H9 (cell line): Measurements from ENCODE around the gene RNASE2. TPM values are rescaled to one million over a fixed set of nuclear protein-coding genes. Genes with fewer than 3 reads are reported as not detected.

Source experiments
- DNase-seq: peaks from one replicate; pipeline ENCODE4 v3.0.0-alpha.2; 2017
- H2AFZ ChIP-seq: one replicate; pipeline ENCODE4 v1.6.1; 2013; ENCODE audit warnings: mild to moderate bottlenecking, low read length, control low read depth, moderate library complexity
- H2AK5ac ChIP-seq: 2 replicates; pipeline ENCODE4 v1.6.1; 2013; ENCODE audit warnings: low read length, control low read depth, mixed read lengths; ENCODE audit not compliant: insufficient read length
- H2BK120ac ChIP-seq: one replicate; pipeline ENCODE4 v1.6.1; 2013; ENCODE audit warnings: low read depth, mild to moderate bottlenecking, low read length, control low read depth, inconsistent platforms; ENCODE audit not compliant: poor library complexity, severe bottlenecking
- H2BK12ac ChIP-seq: 2 replicates; pipeline ENCODE4 v1.6.1; 2013; ENCODE audit warnings: low read length, control low read depth, mixed read lengths, low read depth; ENCODE audit not compliant: insufficient read length
- H2BK15ac ChIP-seq: 2 replicates; pipeline ENCODE4 v1.6.1; 2013; ENCODE audit warnings: low read depth, low read length, control low read depth
- H2BK20ac ChIP-seq: one replicate; pipeline ENCODE4 v1.6.1; 2013; ENCODE audit warnings: low read depth, mild to moderate bottlenecking, low read length, control low read depth, inconsistent platforms; ENCODE audit not compliant: poor library complexity, severe bottlenecking
- H2BK5ac ChIP-seq: 2 replicates; pipeline ENCODE4 v1.6.1; 2013; ENCODE audit warnings: low read length, control low read depth, mixed read lengths; ENCODE audit not compliant: insufficient read length
- H3K14ac ChIP-seq: 2 replicates; pipeline ENCODE4 v1.6.1; 2013; ENCODE audit warnings: low read length, control low read depth; ENCODE audit not compliant: insufficient read depth
- H3K18ac ChIP-seq: 2 replicates; pipeline ENCODE4 v1.6.1; 2013; ENCODE audit warnings: low read depth, mild to moderate bottlenecking, mixed read lengths, low read length, control low read depth; ENCODE audit not compliant: insufficient read length
- H3K23ac ChIP-seq: 2 replicates; pipeline ENCODE4 v1.6.1; 2013; ENCODE audit warnings: low read length, control low read depth, mixed read lengths, low read depth; ENCODE audit not compliant: insufficient read length
- H3K23me2 ChIP-seq: 2 replicates; pipeline ENCODE4 v1.6.1; 2013; ENCODE audit warnings: low read depth, mild to moderate bottlenecking, mixed read lengths, low read length, control low read depth; ENCODE audit not compliant: insufficient read length, poor library complexity, severe bottlenecking
- H3K27ac ChIP-seq: 2 replicates; pipeline ENCODE4 v1.5.1; 2013; ENCODE audit warnings: low read length, control low read depth, mixed read lengths, low read depth; ENCODE audit not compliant: insufficient read length
- H3K27me3 ChIP-seq: 2 replicates; pipeline ENCODE4 v1.6.1; 2013; ENCODE audit warnings: low read length, control low read depth, inconsistent platforms; ENCODE audit not compliant: insufficient read depth
- H3K4ac ChIP-seq: 2 replicates; pipeline ENCODE4 v1.6.1; 2013; ENCODE audit warnings: low read depth, mild to moderate bottlenecking, control low read depth, inconsistent platforms, low read length, moderate library complexity
- H3K4me1 ChIP-seq: 2 replicates; pipeline ENCODE4 v1.6.1; 2013; ENCODE audit warnings: low read length, control low read depth, inconsistent platforms; ENCODE audit not compliant: insufficient read depth
- H3K4me2 ChIP-seq: 2 replicates; pipeline ENCODE4 v1.6.1; 2013; ENCODE audit warnings: low read length, control low read depth, mixed read lengths; ENCODE audit not compliant: insufficient read length, insufficient read depth
- H3K56ac ChIP-seq: 2 replicates; pipeline ENCODE4 v1.6.1; 2013; ENCODE audit warnings: low read depth, mild to moderate bottlenecking, mixed read lengths, low read length, control low read depth; ENCODE audit not compliant: insufficient read length
- H3K79me1 ChIP-seq: 2 replicates; pipeline ENCODE4 v1.6.1; 2013; ENCODE audit warnings: low read depth, mild to moderate bottlenecking, moderate library complexity, low read length, control low read depth, inconsistent platforms; ENCODE audit not compliant: insufficient read depth, poor library complexity, severe bottlenecking
- H3K79me2 ChIP-seq: 2 replicates; pipeline ENCODE4 v1.6.1; 2013; ENCODE audit warnings: low read length, control low read depth, inconsistent platforms; ENCODE audit not compliant: insufficient read depth
- H3K9ac ChIP-seq: 2 replicates; pipeline ENCODE4 v1.6.1; 2013; ENCODE audit warnings: low read length, control low read depth, mixed read lengths; ENCODE audit not compliant: insufficient read length; ENCODE audit errors: extremely low read depth
- H3K9me3 ChIP-seq: one replicate; pipeline ENCODE4 v1.6.1; 2013; ENCODE audit warnings: low read depth, low read length, inconsistent platforms; ENCODE audit not compliant: control insufficient read depth
- H3T11ph ChIP-seq: one replicate; pipeline ENCODE4 v1.6.1; 2013; ENCODE audit warnings: mild to moderate bottlenecking, low read length, control low read depth, inconsistent platforms
- H4K20me1 ChIP-seq: one replicate; pipeline ENCODE4 v1.6.1; 2013; ENCODE audit not compliant: control insufficient read depth, insufficient read length, insufficient read depth
- H4K5ac ChIP-seq: 2 replicates; pipeline ENCODE4 v1.6.1; 2013; ENCODE audit warnings: low read depth, mild to moderate bottlenecking, mixed read lengths, low read length, control low read depth; ENCODE audit not compliant: insufficient read length
- H4K8ac ChIP-seq: replicated peaks from 2 replicates; pipeline ENCODE4 v1.6.1; 2013; ENCODE audit warnings: low read length, control low read depth, mixed read lengths, low read depth; ENCODE audit not compliant: insufficient read length
- H4K91ac ChIP-seq: 2 replicates; pipeline ENCODE4 v1.6.1; 2013; ENCODE audit warnings: low read depth, mild to moderate bottlenecking, moderate library complexity, mixed read lengths, low read length, control low read depth; ENCODE audit not compliant: insufficient read length
- H3K27ac Mint-ChIP-seq, 3 experiments: 2 replicates in 2 of 3; 3 replicates in 1 of 3; pipeline ENCODE4 v1.8.0; 2020 to 2021; ENCODE audit warnings: mixed read lengths in 3 of 3, mild to moderate bottlenecking in 1 of 3, moderate library complexity in 1 of 3
- H3K27me3 Mint-ChIP-seq: 2 replicates; pipeline ENCODE4 v1.8.0; 2021; ENCODE audit warnings: low read depth, mild to moderate bottlenecking, moderate library complexity, mixed read lengths
- H3K36me3 Mint-ChIP-seq, 3 experiments: 2 replicates in 2 of 3; 3 replicates in 1 of 3; pipeline ENCODE4 v1.8.0; 2020 to 2021; ENCODE audit warnings: low read depth in 3 of 3, mixed read lengths in 3 of 3; ENCODE audit not compliant: insufficient read depth in 1 of 3
- H3K4me1 Mint-ChIP-seq, 2 experiments: 2 replicates each; pipeline ENCODE4 v1.8.0; 2020; ENCODE audit warnings: mixed read lengths in 2 of 2
- H3K4me3 Mint-ChIP-seq, 2 experiments: 2 replicates in 1 of 2; 3 replicates in 1 of 2; pipeline ENCODE4 v1.8.0; 2020 to 2021; ENCODE audit warnings: mild to moderate bottlenecking in 2 of 2, mixed read lengths in 2 of 2, moderate library complexity in 1 of 2
- H3K9me3 Mint-ChIP-seq, 2 experiments: 2 replicates in 1 of 2; 3 replicates in 1 of 2; pipeline ENCODE4 v1.8.0; 2020; ENCODE audit warnings: mild to moderate bottlenecking in 2 of 2, mixed read lengths in 2 of 2, moderate library complexity in 1 of 2
- WGBS: extraction: QIAGEN DNeasy Blood & Tissue Kit; methylation state at CpG from one replicate; pipeline ENCODE4 v1.1.7; 2013; ENCODE audit warnings: missing lambda C conversion rate, low lambda C conversion rate, mixed read lengths; ENCODE audit not compliant: insufficient read length; ENCODE audit errors: extremely low coverage; 5-methylcytosine and 5-hydroxymethylcytosine counted together
- total RNA-seq: library from RNA; stranded (reverse); gene quantifications from 2 replicates; pipeline ENCODE4 v1.2.1, GENCODE V29; 2021
- TF ChIP-seq, protein P1 (sequence below): fragments of 200-600 bp; sonication (generic); conservative IDR thresholded peaks from 3 replicates; pipeline ENCODE4 v1.8.0; 2021; ENCODE audit warnings: antibody characterized with exemption, mild to moderate bottlenecking

The RNASE2 gene
- total RNA-seq, 1 experiment from 2014 or later, result not detected

DNA sequence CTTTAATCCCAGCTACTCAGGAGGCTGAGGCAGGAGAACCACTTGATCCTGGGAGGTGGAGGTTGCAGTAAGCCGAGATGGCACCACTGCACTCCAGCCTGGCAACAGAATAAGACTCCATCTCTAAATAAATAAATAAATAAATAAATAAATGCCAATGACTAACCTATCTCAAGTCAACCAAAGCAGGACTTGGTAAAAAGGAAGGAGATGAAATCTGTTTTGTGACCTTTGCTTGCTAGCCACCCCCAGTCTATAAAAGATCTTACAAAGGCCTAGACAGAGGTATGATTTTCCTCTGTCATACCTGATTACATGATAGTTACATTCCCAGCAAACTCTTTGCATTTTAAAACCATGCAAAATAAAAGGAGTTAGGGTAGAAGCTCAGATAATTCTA is 21.0 kb downstream of the RNASE2 start:
- H3K9me3 Mint-ChIP-seq, result no peaks in the 10 kb centered on the region
- Histone ChIP-seq H4K8ac (no peak overlapping the region), H2BK120ac (no peak overlapping the region), H3K23me2 (peaks cover 4% of the 10 kb centered on the region), H2BK12ac (no peak overlapping the region), H2BK20ac (no peak overlapping the region), H3K27me3 (no peaks in the 10 kb centered on the region), H4K20me1 (no peaks in the 10 kb centered on the region), H3K4ac (no peak overlapping the region), H3T11ph (no peak overlapping the region), H4K5ac (no peak overlapping the region), H3K18ac (no peak overlapping the region), H3K9me3 (no peaks in the 10 kb centered on the region), H4K91ac (no peak overlapping the region), H2BK15ac (no peak overlapping the region), H3K79me2 (no peaks in the 10 kb centered on the region), H3K79me1 (no peaks in the 10 kb centered on the region), H3K56ac (no peak overlapping the region), H3K27ac (no peak overlapping the region), H2BK5ac (no peak overlapping the region), H3K9ac (no peak overlapping the region), H2AK5ac (no peak overlapping the region), H3K23ac (no peak overlapping the region), H3K4me2 (no peak overlapping the region), H3K4me1 (no peaks in the 10 kb centered on the region), H3K14ac (no peak overlapping the region), H2AFZ (no peak overlapping the region)
- DNase-seq, result no peak
- no peak overlapping the region for H3K4me3 Mint-ChIP-seq
- no CpG with 5 or more reads among the region's 1 CpG for WGBS
- H3K36me3 Mint-ChIP-seq, result no peaks in the 10 kb centered on the region
- H3K4me1 Mint-ChIP-seq, result peaks cover 7% of the 10 kb centered on the region in 2 experiments; a peak in 3 of 4 replicates
- TF ChIP-seq, protein P1, sequence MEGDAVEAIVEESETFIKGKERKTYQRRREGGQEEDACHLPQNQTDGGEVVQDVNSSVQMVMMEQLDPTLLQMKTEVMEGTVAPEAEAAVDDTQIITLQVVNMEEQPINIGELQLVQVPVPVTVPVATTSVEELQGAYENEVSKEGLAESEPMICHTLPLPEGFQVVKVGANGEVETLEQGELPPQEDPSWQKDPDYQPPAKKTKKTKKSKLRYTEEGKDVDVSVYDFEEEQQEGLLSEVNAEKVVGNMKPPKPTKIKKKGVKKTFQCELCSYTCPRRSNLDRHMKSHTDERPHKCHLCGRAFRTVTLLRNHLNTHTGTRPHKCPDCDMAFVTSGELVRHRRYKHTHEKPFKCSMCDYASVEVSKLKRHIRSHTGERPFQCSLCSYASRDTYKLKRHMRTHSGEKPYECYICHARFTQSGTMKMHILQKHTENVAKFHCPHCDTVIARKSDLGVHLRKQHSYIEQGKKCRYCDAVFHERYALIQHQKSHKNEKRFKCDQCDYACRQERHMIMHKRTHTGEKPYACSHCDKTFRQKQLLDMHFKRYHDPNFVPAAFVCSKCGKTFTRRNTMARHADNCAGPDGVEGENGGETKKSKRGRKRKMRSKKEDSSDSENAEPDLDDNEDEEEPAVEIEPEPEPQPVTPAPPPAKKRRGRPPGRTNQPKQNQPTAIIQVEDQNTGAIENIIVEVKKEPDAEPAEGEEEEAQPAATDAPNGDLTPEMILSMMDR, result no peak
- no peak overlapping the region for H3K27ac Mint-ChIP-seq
- H3K27me3 Mint-ChIP-seq, result peaks cover 20% of the 10 kb centered on the region
